Measurements from ENCODE around the gene KRT86. TPM values are rescaled to one million over a fixed set of nuclear protein-coding genes. Genes with fewer than 3 reads are reported as not detected.

KRT86 gene
- total and polyA plus RNA-seq, 2 of the 13 experiments (the other 11 are each of a cell fraction or from before 2014, with no cell fraction given) = not detected

DNA sequence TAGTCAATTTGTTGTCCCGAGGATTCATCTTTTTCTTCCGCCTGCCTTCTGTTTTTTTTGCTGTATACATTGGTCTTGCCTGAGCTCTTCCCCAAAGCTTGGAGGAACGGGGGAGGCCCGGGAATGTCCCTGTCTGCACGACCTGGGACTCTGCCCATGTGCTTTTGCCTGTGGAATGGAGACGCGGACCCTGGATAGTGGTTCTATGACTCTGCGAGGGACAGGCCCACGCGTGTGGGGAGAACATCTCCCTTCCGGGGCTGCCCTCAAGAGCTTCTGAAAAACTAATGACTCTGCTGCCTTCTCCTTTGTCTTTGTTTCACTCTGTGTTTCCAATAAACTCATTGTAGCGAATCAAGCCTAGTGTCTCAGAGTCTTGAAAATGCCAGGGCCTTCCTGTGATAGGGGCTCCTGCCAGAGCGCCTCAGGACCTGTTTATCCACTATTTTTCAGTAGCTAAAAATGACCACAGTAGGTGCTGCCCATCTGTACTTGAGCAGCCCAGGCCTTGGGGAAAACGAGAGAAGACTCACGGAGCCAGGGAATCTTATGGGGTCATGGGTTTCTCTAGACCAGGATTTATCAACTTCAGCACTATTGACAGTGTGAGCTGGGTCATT is 34.5 kb downstream of the KRT86 start:
- Histone ChIP-seq H3K4me3 (replicated peaks in 1 of 3; ENCODE audit: insufficient read depth in 1 of 3, low read depth in 2 of 3, low read length in 3 of 3) (peak overlapping the region in 1 of 3 experiments; percentile 44; a peak in 1 of 6 replicates), H3K27ac (ENCODE audit: extremely low read length, insufficient read depth, low read length) (no peak overlapping the region), H3K79me2 (ENCODE audit: insufficient read depth, low read length) (no peaks in the 10 kb centered on the region), H3K9ac (ENCODE audit: insufficient read depth, low read depth, low read length) (no peak overlapping the region), H2AFZ (ENCODE audit: low read length) (no peak overlapping the region), H4K20me1 (ENCODE audit: insufficient read depth, low read length) (no peaks in the 10 kb centered on the region), H3K9me3 (ENCODE audit: low read length) (no peaks in the 10 kb centered on the region), H3K4me2 (ENCODE audit: low read depth, low read length) (no peak overlapping the region), H3K36me3 (replicated peaks in 1 of 2; ENCODE audit: control insufficient read depth in 1 of 2, insufficient read depth in 2 of 2, low read length in 2 of 2) (no peaks in the 10 kb centered on the region), H3K27me3 (ENCODE audit: control insufficient read depth in 1 of 2, insufficient read depth in 2 of 2, low read length in 2 of 2) (peaks cover 0 to 42% of the 10 kb centered on the region in 2 experiments; a peak in 3 of 5 replicates), H3K4me1 (ENCODE audit: insufficient read depth, low read length) (peaks cover 21% of the 10 kb centered on the region)
- no TSS peak for BruUV-seq (replicated peaks)
- ATAC-seq = no peak
- WGBS (ENCODE audit: low lambda C conversion rate) = 42% methylated on average over 15 of the region's 15 CpGs
- in situ Hi-C loops (cut with HindIII; ENCODE audit: extremely low pct_ligation_motif_present, low pct_unique_long_range_greater_than_20kb) = no loop called here
- no peak for DNase-seq (ENCODE audit: low spot score)
- no peak for FAIRE-seq
- ChIA-PET CTCF (ENCODE audit: low intra/inter-chr PET ratio, low total read pairs) (no interaction called here), POLR2A (no interaction called here)
- TF ChIP-seq ZSCAN20 (CRISPR knock-in tag; IDR thresholded peaks at IDR 0.05; ENCODE audit: borderline replicate concordance) = no peak
- TF ChIP-seq SETDB1 (CRISPR knock-in tag; IDR thresholded peaks at IDR 0.05; ENCODE audit: borderline replicate concordance) = no peak
- no peak for TF ChIP-seq IRF2 (CRISPR knock-in tag; IDR thresholded peaks at IDR 0.05)
- TF ChIP-seq KDM2A (CRISPR knock-in tag; IDR thresholded peaks at IDR 0.05; ENCODE audit: borderline replicate concordance, low read depth) = no peak
- TF ChIP-seq NR3C1 (CRISPR knock-in tag; IDR thresholded peaks at IDR 0.05) = no peak
- TF ChIP-seq RFX5 (IDR thresholded peaks at IDR 0.05; ENCODE audit: low read depth, low read length) = no peak
- TF ChIP-seq, protein P1, sequence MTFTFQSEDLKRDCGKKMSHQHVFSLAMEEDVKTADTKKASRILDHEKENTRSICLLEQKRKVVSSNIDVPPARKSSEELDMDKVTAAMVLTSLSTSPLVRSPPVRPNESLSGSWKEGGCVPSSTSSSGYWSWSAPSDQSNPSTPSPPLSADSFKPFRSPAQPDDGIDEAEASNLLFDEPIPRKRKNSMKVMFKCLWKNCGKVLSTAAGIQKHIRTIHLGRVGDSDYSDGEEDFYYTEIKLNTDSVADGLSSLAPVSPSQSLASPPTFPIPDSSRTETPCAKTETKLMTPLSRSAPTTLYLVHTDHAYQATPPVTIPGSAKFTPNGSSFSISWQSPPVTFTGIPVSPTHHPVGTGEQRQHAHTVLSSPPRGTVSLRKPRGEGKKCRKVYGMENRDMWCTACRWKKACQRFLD (CRISPR knock-in tag; IDR thresholded peaks at IDR 0.05; ENCODE audit: borderline replicate concordance) = no peak
- no peak for TF ChIP-seq HNRNPL (IDR thresholded peaks at IDR 0.05; ENCODE audit: low read depth, low read length)
- intact Hi-C loops (cut with micrococcal nuclease; ENCODE audit: unreplicated experiment) = loop anchor here (5.0 kb wide), 1 partner anchor 57 kb away; no protein-coding TSS in a partner anchor

All from HepG2 (cell line).